RWPE1 (cell line): Measurements from ENCODE around the gene SGCA.

Source experiments
- CTCF ChIA-PET: fragments of 350-600 bp; sonication (Branson Sonifier 250); formaldehyde crosslinking; extraction: SDS; loops from one replicate; lab custom pipeline; 2021; lab: Yijun Ruan, JAX
- POLR2A ChIA-PET: fragments of 400-600 bp; formaldehyde crosslinking; extraction: SDS; loops from one replicate; lab custom pipeline; 2020; ENCODE audit warnings: antibody characterized with exemption; ENCODE audit not compliant: low non-redundant PET; lab: Yijun Ruan, JAX
- DNase-seq: peaks from one replicate; pipeline ENCODE4 v3.0.0; 2012; ENCODE audit warnings: low spot score
- H3K27ac ChIP-seq: fragments of 450-650 bp; 2 replicates; pipeline ENCODE4 v1.5.1; 2017
- CTCF ChIP-seq: fragments of 450-650 bp; conservative IDR thresholded peaks from 2 replicates; pipeline ENCODE4 v1.5.1; 2017; ENCODE audit warnings: low read depth, mild to moderate bottlenecking

The SGCA gene

GRCh38 chr17:50161023-50161910 is 4.5 kb upstream of the SGCA start:
- peak overlapping the region; percentile 69 for H3K27ac ChIP-seq
- peak; percentile 99 for DNase-seq
- ChIA-PET POLR2A (no interaction called here), CTCF (interaction anchor here (0.5 to 2.6 kb wide), 19 partner anchors 8 to 1956 kb away, joined by 3 to 20 read pairs (median 4); partner anchors contain the start of genes PDK2, PPP1R9B and SPOP)
- TF ChIP-seq CTCF, result peak; percentile 98

GRCh38 chr17:50161911-50162288 is 3.9 kb upstream of the SGCA start:
- POLR2A ChIA-PET, result no interaction called here
- H3K27ac ChIP-seq, result peak overlapping the region; percentile 69; the same call in 1 of the 2 replicates
- CTCF ChIA-PET, result interaction anchor here (0.5 to 2.6 kb wide), 15 partner anchors 8 to 1956 kb away, joined by 3 to 20 read pairs (median 4); partner anchors contain the start of genes PDK2 and PPP1R9B
- no peak for DNase-seq
- TF ChIP-seq CTCF, result no peak

- no peak for TF ChIP-seq CTCF
- H3K27ac ChIP-seq, result no peak overlapping the region
- DNase-seq, result no peak
- CTCF ChIA-PET, result interaction anchor here (0.6 to 2.6 kb wide), 12 partner anchors 8 to 134 kb away, joined by 3 to 20 read pairs (median 4); partner anchors contain the start of genes PDK2 and PPP1R9B
- POLR2A ChIA-PET, result interaction anchor here (0.6 kb wide), 1 partner anchor 12 kb away, joined by 5 read pairs; the partner anchor contains the start of gene PPP1R9B
These were observed 3.1 kb upstream of the SGCA start for GRCh38 chr17:50162466-50163254.

- H3K27ac ChIP-seq, result peak overlapping the region; percentile 3; the same call in 1 of the 2 replicates
- POLR2A ChIA-PET, result no interaction called here
- no peak for DNase-seq
These were observed 1.7 kb upstream of the SGCA start for GRCh38 chr17:50163843-50164696.

GRCh38 chr17:50164697-50164988 is 1.2 kb upstream of the SGCA start:
- H3K27ac ChIP-seq, result no peak overlapping the region; the same call in 1 of the 2 replicates
- no peak for TF ChIP-seq CTCF
- ChIA-PET CTCF (interaction anchor here (1.1 kb wide), 1 partner anchor 13 kb away, joined by 7 read pairs; no protein-coding TSS in a partner anchor), POLR2A (no interaction called here)
- no peak for DNase-seq

More at GRCh38 chr17:50163843-50164696, 1.7 kb upstream of the SGCA start:
- CTCF ChIA-PET, result interaction anchor here (0.6 to 0.9 kb wide), 2 partner anchors 34 to 36 kb away, joined by 4 read pairs; no protein-coding TSS in a partner anchor
- TF ChIP-seq CTCF, result no peak
